IPS DF 19.7 (cell line): ENCODE data around the gene BMS1.
"Not testable (repeated sequence)": the region's sequence is repeated elsewhere in the genome, so short reads cannot be mapped to it uniquely, and the experiment has no call there.

Source experiments
- DNase-seq: peaks from one replicate; pipeline ENCODE4 v3.0.0-alpha.2; 2013; ENCODE audit warnings: low read depth, low spot score

Gene BMS1, protein sequence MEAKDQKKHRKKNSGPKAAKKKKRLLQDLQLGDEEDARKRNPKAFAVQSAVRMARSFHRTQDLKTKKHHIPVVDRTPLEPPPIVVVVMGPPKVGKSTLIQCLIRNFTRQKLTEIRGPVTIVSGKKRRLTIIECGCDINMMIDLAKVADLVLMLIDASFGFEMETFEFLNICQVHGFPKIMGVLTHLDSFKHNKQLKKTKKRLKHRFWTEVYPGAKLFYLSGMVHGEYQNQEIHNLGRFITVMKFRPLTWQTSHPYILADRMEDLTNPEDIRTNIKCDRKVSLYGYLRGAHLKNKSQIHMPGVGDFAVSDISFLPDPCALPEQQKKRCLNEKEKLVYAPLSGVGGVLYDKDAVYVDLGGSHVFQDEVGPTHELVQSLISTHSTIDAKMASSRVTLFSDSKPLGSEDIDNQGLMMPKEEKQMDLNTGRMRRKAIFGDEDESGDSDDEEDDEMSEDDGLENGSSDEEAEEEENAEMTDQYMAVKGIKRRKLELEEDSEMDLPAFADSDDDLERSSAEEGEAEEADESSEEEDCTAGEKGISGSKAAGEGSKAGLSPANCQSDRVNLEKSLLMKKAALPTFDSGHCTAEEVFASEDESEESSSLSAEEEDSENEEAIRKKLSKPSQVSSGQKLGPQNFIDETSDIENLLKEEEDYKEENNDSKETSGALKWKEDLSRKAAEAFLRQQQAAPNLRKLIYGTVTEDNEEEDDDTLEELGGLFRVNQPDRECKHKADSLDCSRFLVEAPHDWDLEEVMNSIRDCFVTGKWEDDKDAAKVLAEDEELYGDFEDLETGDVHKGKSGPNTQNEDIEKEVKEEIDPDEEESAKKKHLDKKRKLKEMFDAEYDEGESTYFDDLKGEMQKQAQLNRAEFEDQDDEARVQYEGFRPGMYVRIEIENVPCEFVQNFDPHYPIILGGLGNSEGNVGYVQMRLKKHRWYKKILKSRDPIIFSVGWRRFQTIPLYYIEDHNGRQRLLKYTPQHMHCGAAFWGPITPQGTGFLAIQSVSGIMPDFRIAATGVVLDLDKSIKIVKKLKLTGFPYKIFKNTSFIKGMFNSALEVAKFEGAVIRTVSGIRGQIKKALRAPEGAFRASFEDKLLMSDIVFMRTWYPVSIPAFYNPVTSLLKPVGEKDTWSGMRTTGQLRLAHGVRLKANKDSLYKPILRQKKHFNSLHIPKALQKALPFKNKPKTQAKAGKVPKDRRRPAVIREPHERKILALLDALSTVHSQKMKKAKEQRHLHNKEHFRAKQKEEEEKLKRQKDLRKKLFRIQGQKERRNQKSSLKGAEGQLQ

DNA sequence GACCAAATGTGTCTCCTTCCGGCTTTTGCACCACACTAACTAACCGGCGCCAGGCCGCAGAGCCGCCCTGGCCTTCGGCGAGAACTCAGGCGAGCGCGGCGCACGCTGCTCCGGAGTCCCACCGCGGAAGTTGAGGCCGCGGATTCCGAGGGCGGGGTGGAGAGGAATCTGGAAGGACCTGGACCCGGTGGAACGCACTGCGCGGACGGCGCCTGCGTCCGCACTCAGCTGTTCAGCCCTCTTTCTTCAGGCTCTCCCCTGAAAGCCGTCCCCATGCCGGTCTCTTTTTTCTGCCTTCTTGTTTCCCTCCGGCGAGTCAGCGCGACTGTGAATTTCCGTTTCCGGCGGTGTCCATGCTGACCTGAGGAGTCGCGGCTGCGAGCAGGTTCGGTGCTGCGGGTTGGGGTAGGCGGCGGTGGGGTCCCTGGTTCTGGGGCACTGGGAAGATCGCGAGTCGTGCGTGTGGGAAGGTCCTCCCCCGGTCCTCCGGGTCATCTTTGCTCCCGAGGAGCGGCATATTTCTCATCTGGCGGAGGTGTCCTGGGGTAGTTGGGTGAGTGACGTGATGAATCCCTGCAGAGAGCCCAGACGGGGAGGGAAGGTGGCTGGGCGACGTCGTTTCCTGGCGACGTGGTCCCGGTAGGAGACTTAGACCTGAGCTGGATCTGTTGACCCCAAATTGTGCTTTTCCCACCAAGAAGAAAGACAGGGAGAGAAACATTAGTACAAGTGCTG, at the start of gene BMS1:
Gene BMS1 (plus strand): TSS at position 350 of the 735 bp plus-strand sequence. CDS start 1,600 bp downstream, outside the sequence.
- peak; percentile 80 for DNase-seq

DNA sequence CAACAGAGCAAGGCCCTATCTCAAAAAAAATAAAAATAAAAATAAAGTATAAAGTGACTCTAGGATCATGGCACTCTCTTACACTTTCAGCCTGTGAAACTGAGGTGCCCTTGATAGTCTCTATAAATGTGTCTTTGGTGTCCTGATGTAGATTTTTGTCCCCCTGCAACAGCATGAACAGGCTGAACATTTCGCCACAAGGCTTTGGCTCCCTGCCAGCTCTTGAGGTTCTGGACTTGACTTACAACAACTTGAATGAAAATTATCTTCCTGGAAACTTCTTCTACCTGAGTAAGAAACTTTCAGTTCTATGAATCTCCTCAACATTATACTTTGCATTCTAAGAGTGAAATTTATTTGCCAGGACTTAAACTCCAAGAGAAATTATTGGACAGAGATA, 48.1 kb upstream of the BMS1 start:
- no peak for DNase-seq

DNA sequence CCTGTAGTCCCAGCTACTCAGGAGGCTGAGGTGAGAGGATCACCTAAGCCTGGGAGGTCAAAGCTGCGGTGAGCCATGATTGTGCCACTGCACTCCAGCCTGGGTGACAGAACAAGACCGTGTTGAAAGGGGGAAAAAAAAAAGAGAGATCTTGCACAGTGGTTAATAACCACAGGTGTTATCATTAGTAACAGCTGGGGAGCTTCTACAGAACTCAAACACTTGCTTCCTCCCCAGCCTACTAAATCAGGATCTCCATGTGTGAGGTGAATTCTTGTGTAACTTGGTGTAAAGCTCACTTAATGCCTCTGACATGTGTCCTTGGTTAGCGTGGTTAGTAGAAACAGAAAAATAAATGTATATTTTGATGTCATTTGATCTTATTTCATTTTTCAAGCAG, 43.9 kb upstream of the BMS1 start:
- DNase-seq = no peak

DNA sequence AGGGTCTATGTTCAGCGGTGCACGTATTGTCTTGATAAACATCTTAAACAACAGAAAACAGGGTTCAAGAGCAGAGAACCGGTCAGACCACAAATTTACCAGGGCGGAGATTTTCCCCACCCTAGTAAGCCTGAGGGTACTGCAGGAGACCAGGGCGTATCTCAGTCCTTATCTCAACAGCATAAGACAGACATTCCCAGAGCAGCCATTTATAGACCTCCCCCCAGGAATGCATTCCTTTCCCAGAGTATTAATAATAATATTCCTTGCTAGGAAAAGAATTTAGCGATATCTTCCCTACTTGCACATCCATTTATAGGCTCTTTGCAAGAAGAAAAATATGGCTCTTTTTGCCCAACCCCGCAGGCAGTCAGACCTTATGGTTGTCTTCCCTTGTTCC, 41.1 kb upstream of the BMS1 start:
- DNase-seq = not testable (repeated sequence)

DNA sequence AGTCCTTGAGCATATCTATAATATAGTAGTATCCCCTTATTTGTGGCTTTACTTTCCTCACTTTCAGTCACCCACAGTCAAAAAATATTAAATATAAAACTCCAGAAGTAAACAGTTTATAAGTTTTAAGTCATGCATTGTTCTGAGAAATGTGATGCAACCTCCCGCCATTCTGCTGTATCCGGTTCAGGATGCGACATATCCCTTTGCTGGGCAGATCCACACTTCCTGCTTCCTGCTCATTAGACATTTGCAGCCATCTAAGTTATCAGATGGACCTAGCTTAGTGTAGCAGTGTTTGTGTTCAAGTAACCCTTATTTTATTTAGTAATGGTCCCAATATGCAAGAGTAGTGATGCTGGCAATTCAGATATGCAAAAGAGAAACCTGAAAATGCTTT, 38.9 kb upstream of the BMS1 start:
- DNase-seq = no peak

DNA sequence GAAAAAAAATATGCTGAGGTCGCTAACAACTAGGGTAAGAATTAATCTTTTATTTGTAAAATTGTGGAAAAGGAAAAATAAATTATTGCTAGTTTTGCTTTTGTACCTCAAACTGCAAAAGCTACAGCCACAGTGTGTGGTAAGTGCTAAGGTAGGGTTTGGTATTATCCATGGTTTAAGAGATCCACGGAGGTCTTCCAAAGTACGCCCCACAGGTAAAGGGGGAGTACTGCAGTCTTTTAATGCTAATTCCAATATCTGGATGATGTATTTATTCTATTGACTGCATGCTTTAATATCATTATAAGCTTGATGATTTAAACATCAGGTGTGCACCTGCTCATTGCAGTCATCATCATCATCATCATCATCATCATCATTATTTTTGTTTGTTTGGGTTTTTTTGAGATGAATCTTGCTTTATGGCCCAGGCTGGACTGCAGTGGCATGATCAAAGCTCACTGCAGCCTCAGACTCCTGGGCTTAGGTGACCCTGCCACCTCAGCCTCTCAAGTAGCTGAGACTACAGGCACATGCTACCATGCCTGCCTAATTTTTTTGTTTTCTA, 38.4 kb upstream of the BMS1 start:
- no peak for DNase-seq

DNA sequence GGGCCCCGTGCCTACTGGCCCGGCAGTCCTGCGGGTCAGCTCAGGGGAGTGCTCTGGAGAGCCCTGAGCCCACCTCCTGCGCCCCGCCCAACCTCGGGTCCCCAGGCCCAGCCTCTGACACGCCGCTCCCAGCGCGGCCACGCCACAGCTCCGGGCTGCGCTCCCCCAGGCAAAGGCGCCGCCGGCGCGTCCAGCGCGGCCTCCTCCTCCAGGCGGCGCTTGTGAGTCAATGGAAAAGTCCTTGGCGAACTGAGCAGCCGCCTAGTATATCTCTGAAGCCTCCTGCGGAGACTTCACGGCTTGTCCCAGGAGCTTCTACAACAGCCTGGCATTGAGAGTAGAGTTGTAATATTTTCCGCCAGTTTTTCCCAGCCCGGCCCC, 29.5 kb upstream of the BMS1 start:
- peak; percentile 64 for DNase-seq

DNA sequence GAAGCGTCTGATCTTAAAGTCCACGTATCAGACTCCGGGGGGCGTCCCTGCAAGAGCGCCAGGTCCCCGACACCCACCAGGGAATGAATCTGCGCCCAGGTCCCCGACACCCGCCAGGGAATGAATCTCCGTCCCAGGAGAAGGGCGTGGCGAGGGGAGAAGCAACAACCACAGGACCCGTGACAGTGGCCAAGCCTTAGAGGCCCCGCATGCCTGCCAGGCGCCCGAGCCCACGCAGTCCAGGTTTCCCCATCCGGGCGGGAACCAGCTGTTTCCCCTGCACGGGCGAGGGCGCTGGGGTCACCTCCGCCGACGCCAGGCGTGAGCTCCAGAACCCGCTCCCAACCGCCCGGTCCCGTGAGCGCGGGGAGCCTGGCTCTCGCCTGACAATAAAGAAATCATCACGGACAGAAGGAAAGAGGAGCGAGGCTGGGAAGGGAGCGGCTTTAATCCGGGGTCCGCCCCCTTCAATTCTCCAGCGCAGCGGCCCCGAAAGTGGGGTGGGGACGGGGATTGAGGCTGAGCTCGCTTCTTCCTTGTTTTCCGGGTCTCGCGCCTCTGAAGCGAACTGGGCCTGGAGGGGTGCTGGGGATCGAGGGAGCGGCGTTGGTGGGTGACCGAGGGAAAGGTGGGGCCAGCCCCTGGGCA, 29.0 kb upstream of the BMS1 start:
- no peak for DNase-seq

DNA sequence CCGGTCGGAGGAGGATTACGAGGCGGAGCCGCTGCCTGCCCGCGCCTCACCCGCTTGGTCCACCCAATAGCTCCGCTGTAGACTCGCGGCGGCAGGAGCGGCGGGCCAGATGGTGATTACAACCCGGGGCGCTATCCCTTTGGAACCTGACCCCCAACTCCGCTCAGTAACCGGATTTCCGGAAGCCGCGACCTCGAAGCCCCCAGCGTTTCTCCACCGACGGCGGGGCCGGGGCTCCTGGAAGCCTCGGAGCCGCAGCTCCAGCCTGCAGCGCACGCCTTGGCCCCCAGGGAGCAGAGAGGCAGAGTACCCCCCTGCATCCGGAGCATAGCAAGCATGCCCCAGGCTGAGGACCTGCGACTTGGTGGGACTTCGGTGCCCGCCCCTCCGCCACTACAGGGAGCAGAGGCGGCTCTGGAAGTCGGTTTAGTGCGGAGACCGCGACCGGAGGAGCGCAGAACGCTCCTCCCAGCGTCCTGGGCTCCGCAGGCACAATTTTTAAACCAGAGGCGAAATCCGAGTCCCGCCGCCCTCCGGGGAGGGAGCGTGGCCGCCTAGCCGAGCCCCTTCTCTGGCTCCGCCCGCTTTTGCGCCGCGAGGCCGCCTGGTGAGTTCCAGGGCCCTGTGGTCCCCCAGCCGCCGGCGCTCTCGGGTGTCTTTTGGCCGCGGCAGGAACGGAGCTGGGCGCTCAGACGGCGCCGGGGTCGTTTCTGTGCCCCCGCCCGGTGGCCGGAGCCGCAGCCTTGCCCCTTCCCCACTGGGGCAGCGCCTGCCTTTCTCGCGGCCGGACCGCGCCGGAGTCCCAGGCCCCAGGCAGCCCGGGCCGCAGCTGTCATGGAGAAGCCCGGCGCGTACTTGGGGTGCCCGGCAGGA, 28.2 kb upstream of the BMS1 start:
- DNase-seq = no peak

DNA sequence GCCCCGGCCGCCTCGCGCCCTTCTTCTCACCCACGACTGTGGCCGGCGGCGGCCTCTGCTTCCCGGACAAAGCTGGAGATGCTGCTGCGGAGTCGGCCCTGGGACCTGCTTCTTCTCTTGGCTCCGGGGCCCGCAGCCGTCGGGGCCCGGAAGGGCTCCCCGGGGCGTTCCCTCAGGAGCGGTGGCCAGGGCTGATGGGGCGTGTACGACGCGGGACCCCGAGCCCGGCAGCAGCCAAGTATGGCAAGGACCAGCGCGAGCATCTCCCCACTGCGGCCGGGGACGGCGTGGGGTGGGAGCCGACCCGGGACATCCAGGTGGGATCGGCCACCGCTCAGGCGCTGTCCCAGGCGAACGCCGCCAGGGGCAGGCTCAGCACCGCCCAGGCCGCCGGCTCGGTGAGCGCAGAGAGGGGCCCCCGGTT, 27.6 kb upstream of the BMS1 start:
- DNase-seq = no peak

DNA sequence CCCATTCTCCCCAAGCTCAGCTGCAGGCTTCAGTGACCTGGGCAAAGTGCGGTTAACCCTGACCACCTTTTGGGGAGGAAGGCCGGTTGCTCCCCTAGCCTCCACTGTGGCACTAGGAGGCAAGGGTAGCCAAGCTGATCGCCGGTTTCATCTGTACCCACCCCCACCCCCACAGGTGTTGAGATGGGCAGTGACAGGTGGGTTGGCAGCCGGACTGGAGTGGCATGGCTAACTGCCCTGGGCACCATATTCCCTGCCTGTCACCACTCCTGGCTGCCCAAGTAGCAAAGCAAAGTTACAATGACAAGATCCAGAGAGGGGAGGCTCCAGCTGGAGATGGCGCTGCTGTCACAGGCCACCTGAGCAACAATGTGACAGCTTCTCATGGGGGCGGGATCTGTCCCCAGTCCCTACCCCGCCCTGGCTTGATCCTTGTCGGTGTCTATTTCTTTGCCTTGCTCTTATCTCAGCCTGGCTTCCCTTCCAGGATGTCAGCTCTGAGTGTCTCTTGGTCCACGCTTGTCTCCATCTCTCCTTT, 27.0 kb upstream of the BMS1 start:
- DNase-seq = no peak

DNA sequence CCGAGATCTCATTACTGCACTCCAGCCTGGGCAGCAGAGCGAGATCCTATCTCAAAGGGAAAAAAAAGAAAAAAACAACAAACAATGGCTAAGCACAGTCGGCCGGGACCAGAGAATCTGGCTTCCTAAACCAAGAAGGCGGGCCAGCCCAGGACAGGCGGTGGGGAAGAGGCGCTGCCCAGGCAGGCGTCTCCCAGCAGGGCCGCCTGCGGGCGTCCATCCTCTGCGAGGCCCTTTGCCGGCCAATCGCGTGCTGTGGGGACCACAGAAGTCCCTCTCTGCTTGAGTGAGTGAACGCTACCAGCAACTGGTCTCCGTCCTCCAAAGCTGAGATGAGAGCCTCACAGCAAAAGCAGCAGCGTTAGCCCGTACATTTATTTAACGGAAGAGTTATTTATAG, 14.7 kb upstream of the BMS1 start:
- DNase-seq = no peak

DNA sequence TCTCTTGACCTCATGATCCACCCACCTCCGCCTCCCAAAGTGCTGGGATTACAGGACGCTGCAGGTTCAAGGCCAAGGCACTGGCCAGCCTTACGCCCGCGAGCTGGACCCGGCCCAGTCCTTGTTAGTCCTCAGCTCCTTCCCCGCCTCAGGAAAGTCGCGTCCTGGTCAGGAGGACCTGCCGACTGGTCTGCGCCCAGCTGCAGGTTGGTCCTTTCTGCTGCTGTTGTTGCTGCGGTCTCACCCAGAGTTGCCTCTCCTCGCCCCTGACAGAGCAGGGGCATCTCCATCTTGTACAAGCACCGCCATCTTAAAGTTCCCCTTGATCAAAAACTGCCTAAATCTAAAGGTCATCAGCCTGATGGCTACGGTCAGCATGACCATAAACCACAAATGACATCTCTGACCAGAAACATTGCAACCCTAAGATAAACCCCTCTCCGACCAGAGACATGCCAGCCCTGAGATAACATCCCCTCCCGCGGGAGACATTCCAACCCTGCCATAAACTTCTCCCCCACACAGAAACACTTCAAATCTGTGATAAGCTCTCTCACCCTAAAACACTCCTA, 13.9 kb upstream of the BMS1 start:
- no peak for DNase-seq

DNA sequence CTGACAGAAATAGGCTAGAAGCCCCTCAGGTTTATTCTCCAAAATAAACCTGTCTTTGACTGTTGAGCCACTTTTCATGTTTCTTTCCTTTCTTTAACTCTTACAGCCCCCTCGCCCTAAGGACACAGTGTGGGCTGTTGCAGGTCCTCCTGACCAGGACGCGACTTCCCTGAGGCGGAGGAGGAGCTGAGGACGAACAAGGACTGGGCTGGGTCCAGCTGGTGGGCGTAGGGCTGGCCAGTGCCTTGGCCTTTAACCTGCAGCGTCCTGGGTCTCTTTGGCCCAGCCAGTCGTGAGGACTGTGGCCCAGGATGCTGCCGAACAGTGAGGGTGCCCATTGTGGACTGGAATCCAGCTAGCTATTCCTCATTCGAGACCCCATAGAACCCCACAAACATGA, 13.4 kb upstream of the BMS1 start:
- DNase-seq = no peak

DNA sequence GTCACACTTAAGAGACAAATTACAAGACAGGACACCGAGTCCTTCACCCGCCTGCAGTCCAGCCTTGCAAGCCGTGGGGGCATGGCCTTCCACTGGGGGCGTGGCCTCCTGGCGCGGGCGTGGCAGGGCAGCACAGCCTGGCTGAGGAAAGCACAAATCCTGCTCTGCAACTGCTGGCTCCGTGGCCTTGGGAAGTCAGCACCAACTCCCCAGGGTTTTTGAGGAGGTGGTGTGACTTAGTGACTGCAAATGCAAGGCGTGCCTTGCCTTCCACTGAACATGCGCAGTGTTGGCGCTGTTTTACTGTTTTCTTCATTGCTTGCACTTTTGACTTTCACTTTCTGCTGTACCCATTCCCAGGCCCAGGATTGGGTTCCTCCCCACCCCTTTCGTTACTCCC, 12.9 kb upstream of the BMS1 start:
- no peak for DNase-seq

DNA sequence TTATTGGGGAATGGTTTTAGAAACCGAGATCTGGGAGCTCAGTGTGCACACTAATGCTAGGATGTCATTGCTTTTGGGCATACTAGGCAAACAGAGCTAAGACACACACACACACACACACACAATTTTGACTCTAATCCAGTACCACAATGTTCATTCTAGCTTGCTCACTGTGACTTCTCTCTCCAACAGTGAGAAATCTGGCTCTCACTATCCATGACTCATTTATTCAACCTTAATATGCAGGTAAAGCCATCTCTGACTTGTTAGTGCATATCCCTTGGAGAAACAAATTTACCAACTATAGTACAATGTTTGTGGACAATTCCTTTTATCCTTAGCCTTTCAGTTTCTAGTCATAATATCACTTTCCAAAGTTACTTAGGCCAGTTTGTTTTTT, 5.9 kb upstream of the BMS1 start:
- no peak for DNase-seq

DNA sequence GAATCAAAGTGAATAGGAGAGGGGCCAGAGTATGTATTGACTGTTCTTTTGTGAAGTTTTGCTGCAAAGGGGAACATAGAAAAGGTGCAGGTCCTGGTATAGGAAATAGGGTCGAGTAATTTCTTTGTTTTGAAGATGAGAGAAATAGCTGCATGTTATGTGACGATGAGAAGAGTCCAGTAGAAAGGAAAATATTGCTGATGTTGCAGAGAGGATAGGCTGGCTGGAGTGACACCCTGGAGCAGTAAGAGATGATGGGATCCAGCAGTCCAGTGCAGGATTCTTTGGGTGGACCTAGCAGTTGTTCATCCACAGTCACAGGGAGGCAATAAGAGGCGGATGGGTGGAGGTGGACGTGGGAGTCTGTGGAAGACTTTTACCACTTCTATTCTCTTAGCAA, 2.1 kb upstream of the BMS1 start:
- DNase-seq = no peak

DNA sequence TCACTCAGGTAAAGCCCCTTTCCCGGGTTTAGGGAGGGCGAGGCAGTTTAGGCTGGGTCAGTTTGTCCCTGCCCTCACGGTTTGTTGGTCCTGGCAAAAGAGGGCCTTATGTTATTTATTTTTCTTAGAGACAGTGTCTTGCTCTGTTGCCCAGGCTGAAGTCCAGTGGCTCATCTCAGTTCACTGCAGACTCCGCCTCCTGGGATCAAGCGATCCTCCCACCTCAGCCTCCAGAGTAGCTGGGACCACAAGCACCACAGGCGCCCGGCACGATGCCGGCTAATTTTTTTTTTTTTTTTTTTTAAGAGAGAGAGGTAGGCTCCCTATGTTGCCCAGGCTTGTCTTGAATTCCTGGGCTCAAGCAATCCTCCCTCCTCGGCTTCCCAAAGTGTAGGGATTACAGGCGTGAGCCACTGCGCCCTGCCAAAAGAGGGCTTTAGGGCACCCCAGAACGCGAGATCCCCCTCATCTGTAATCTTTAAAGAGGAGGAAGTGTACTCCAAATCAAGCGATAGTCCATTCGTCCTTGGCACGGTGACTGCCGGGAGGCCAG, 626 bp upstream of the BMS1 start:
- DNase-seq = no peak

DNA sequence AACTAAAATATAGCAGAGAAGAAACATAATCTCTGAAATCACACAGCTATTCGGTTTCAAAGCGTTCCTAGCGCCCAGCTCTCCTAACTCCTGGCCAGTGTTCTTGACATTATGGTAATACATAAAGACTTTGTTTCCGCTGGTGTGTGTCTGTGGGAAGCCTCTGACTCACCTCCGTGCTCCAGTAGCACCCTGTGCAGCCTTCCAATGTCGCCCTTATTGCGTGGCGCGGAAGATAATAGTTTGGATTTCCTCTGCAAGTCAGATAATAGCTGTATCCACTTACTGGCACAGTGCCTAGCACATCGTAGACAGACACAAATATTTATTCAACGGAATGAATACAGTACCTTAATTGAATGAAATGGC, 570 bp downstream of the BMS1 start:
- no peak for DNase-seq
